ENCODE results near the gene ALDH1B1. TPM values are rescaled to one million over a fixed set of nuclear protein-coding genes. Genes with fewer than 3 reads are reported as not detected.

The ALDH1B1 gene
- total and polyA plus RNA-seq, 7 donors = 19.2 to 162 (median 44.1) TPM

GRCh38 chr9:38418366-38418765 lies 25.9 kb downstream of the ALDH1B1 start:
- intact Hi-C loops (cut with DNase I) = no loop called here
- no peaks in the 10 kb centered on the region for H3K4me1 ChIP-seq
- no peaks in the 10 kb centered on the region for H3K9me3 ChIP-seq
- TF ChIP-seq CTCF (IDR thresholded peaks at IDR 0.05) (no peak), POLR2A (IDR thresholded peaks at IDR 0.05) (no peak), EP300 (IDR thresholded peaks at IDR 0.05) (no peak), POLR2AphosphoS5 (IDR thresholded peaks at IDR 0.05) (no peak)
- DNase-seq = peak; percentile 47
- no peaks in the 10 kb centered on the region for H3K36me3 ChIP-seq
- WGBS, 2 donors = 89 to 97% methylated on average over 1 of the region's 1 CpG
- H3K27me3 ChIP-seq = peaks cover 4 to 21% (median 11%) of the 10 kb centered on the region in 3 donors
- H3K4me3 ChIP-seq = no peak overlapping the region
- H3K27ac ChIP-seq = no peak overlapping the region

GRCh38 chr9:38419181-38419580 lies 26.7 kb downstream of the ALDH1B1 start:
- H3K27ac ChIP-seq = no peak overlapping the region
- H3K4me3 ChIP-seq = no peak overlapping the region
- WGBS, 2 donors = 85 to 88% methylated on average over 5 of the region's 5 CpGs
- no peaks in the 10 kb centered on the region for H3K9me3 ChIP-seq
- H3K27me3 ChIP-seq = peaks cover 9 to 26% (median 18%) of the 10 kb centered on the region in 3 donors
- intact Hi-C loops (cut with DNase I) = no loop called here
- H3K36me3 ChIP-seq = no peaks in the 10 kb centered on the region
- DNase-seq = peak; percentile 19
- TF ChIP-seq EP300 (IDR thresholded peaks at IDR 0.05) = no peak
- TF ChIP-seq CTCF (IDR thresholded peaks at IDR 0.05) = no peak
- TF ChIP-seq POLR2AphosphoS5 (IDR thresholded peaks at IDR 0.05) = no peak
- TF ChIP-seq POLR2A (IDR thresholded peaks at IDR 0.05) = no peak
- peaks cover 0 to 6% (median 5%) of the 10 kb centered on the region in 4 donors for H3K4me1 ChIP-seq

- H3K27ac ChIP-seq = no peak overlapping the region
These were observed 29.2 kb downstream of the ALDH1B1 start for GRCh38 chr9:38421498-38422211.

GRCh38 chr9:38422555-38423260 lies 30.2 kb downstream of the ALDH1B1 start:
- WGBS, 2 donors = 81 to 82% methylated on average over 7 of the region's 7 CpGs
- Histone ChIP-seq H3K27ac (no peak overlapping the region), H3K4me1 (peaks cover 0 to 9% (median 7%) of the 10 kb centered on the region in 4 donors), H3K36me3 (no peaks in the 10 kb centered on the region), H3K27me3 (peaks cover 12 to 47% (median 34%) of the 10 kb centered on the region in 3 donors), H3K4me3 (no peak overlapping the region), H3K9me3 (no peaks in the 10 kb centered on the region)
- no peak for TF ChIP-seq POLR2A (IDR thresholded peaks at IDR 0.05)
- no peak for TF ChIP-seq POLR2AphosphoS5 (IDR thresholded peaks at IDR 0.05)
- no peak for TF ChIP-seq CTCF (IDR thresholded peaks at IDR 0.05)
- TF ChIP-seq EP300 (IDR thresholded peaks at IDR 0.05) = no peak
- DNase-seq = peak; percentile 20
- intact Hi-C loops (cut with DNase I) = no loop called here

More at GRCh38 chr9:38421498-38422211, 29.2 kb downstream of the ALDH1B1 start:
- H3K36me3 ChIP-seq = no peaks in the 10 kb centered on the region
- no peak for DNase-seq
- H3K4me3 ChIP-seq = no peak overlapping the region
- peaks cover 0 to 9% (median 7%) of the 10 kb centered on the region in 4 donors for H3K4me1 ChIP-seq
- intact Hi-C loops (cut with DNase I) = no loop called here
- H3K9me3 ChIP-seq = no peaks in the 10 kb centered on the region
- peaks cover 12 to 47% (median 34%) of the 10 kb centered on the region in 3 donors for H3K27me3 ChIP-seq
- WGBS, 2 donors = 84 to 88% methylated on average over 9 of the region's 9 CpGs
- no peak for TF ChIP-seq POLR2AphosphoS5 (IDR thresholded peaks at IDR 0.05)
- no peak for TF ChIP-seq EP300 (IDR thresholded peaks at IDR 0.05)
- TF ChIP-seq CTCF (IDR thresholded peaks at IDR 0.05) = no peak
- TF ChIP-seq POLR2A (IDR thresholded peaks at IDR 0.05) = no peak

Measured in sigmoid colon (tissue), 7 donors.